GM19238 (cell line): ENCODE measurements around the gene EPS8L2.
A peak's percentile ranks its signal among the peaks of the same experiment; 100 is the strongest.

Experiments used
- DNase-seq: peaks from one replicate; pipeline ENCODE4 v3.0.0; 2011; ENCODE audit warnings: low spot score; ENCODE audit not compliant: insufficient read length

Gene EPS8L2

GRCh38 chr11:760236-760635 lies 54.2 kb downstream of the EPS8L2 start:
- no peak for DNase-seq

- DNase-seq, result no peak
Observed at GRCh38 chr11:761526-762108, 55.6 kb downstream of the EPS8L2 start.

- no peak for DNase-seq
Observed at GRCh38 chr11:762421-763072, 56.5 kb downstream of the EPS8L2 start.

- no peak for DNase-seq
Observed at GRCh38 chr11:763073-763463, 57.0 kb downstream of the EPS8L2 start.

GRCh38 chr11:763549-764321 lies 57.7 kb downstream of the EPS8L2 start:
- no peak for DNase-seq

- no peak for DNase-seq
Observed at GRCh38 chr11:764322-765024, 58.4 kb downstream of the EPS8L2 start.

- DNase-seq, result peak; percentile 69
Observed at GRCh38 chr11:765025-765801, 59.2 kb downstream of the EPS8L2 start.

- no peak for DNase-seq
Observed at GRCh38 chr11:765802-766091, 59.7 kb downstream of the EPS8L2 start.

- no peak for DNase-seq
Observed at GRCh38 chr11:766106-766935, 60.3 kb downstream of the EPS8L2 start.

- no peak for DNase-seq
Observed at GRCh38 chr11:766936-767210, 60.8 kb downstream of the EPS8L2 start.

- DNase-seq, result no peak
Observed at GRCh38 chr11:767238-767637, 61.2 kb downstream of the EPS8L2 start.

- no peak for DNase-seq
Observed at GRCh38 chr11:769887-770641, 64.0 kb downstream of the EPS8L2 start.

- no peak for DNase-seq
Observed at GRCh38 chr11:770642-771616, 64.9 kb downstream of the EPS8L2 start.

GRCh38 chr11:771617-772204 lies 65.7 kb downstream of the EPS8L2 start:
- no peak for DNase-seq

GRCh38 chr11:772429-773390 lies 66.7 kb downstream of the EPS8L2 start:
- no peak for DNase-seq

- no peak for DNase-seq
Observed at GRCh38 chr11:773425-773824, 67.4 kb downstream of the EPS8L2 start.

- no peak for DNase-seq
Observed at GRCh38 chr11:773830-774229, 67.8 kb downstream of the EPS8L2 start.
